Hematopoietic multipotent progenitor cell treated with erythropoietin and hydrocortisone succinate and interleukin-3 and kit ligand, for 6 days (in vitro differentiated cells): ENCODE results near the gene HYAL4.
"Not testable (repeated sequence)": the region's sequence is repeated elsewhere in the genome, so short reads cannot be mapped to it uniquely, and the experiment has no call there.

Source experiments
- DNase-seq: peaks from one replicate; pipeline ENCODE4 v3.0.0-alpha.2; 2015

The HYAL4 gene

GRCh38 chr7:123847868-123848267, 2.9 kb downstream of the HYAL4 start:
- DNase-seq, result no peak

- no peak for DNase-seq
Measured at GRCh38 chr7:123849855-123850254, 4.9 kb downstream of the HYAL4 start.

- DNase-seq, result not testable (repeated sequence)
Measured at GRCh38 chr7:123851404-123851803, 6.4 kb downstream of the HYAL4 start.

- DNase-seq, result not testable (repeated sequence)
Measured at GRCh38 chr7:123854291-123854690, 9.3 kb downstream of the HYAL4 start.

- not testable (repeated sequence) for DNase-seq
Measured at GRCh38 chr7:123856428-123856827, 11.5 kb downstream of the HYAL4 start.

GRCh38 chr7:123860848-123861247, 15.9 kb downstream of the HYAL4 start:
- no peak for DNase-seq

GRCh38 chr7:123862775-123863174, 17.8 kb downstream of the HYAL4 start:
- DNase-seq, result no peak

GRCh38 chr7:123863461-123863860, 18.5 kb downstream of the HYAL4 start:
- DNase-seq, result no peak

- DNase-seq, result no peak
Measured at GRCh38 chr7:123864012-123864411, 19.0 kb downstream of the HYAL4 start.

- no peak for DNase-seq
Measured at GRCh38 chr7:123864436-123864835, 19.5 kb downstream of the HYAL4 start.

- DNase-seq, result no peak
Measured at GRCh38 chr7:123864966-123865365, 20.0 kb downstream of the HYAL4 start.

- DNase-seq, result peak; percentile 78
Measured at GRCh38 chr7:123865517-123866117, 20.6 kb downstream of the HYAL4 start.

- DNase-seq, result peak; percentile 2
Measured at GRCh38 chr7:123867225-123867624, 22.3 kb downstream of the HYAL4 start.

- DNase-seq, result peak; percentile 65
Measured at GRCh38 chr7:123871998-123872867, 27.3 kb downstream of the HYAL4 start.

- DNase-seq, result no peak
Measured at GRCh38 chr7:123872908-123873307, 27.9 kb downstream of the HYAL4 start.

- no peak for DNase-seq
Measured at GRCh38 chr7:123876557-123877256, 31.7 kb downstream of the HYAL4 start.

- DNase-seq, result no peak
Measured at GRCh38 chr7:123879628-123880027, 34.7 kb downstream of the HYAL4 start.

GRCh38 chr7:123881300-123881699, 36.3 kb downstream of the HYAL4 start:
- no peak for DNase-seq

GRCh38 chr7:123883154-123883553, 38.2 kb downstream of the HYAL4 start:
- DNase-seq, result no peak

- DNase-seq, result no peak
Measured at GRCh38 chr7:123888192-123888591, 43.2 kb downstream of the HYAL4 start.

GRCh38 chr7:123894753-123895152, 49.8 kb downstream of the HYAL4 start:
- DNase-seq, result not testable (repeated sequence)

GRCh38 chr7:123901101-123901500, 56.1 kb downstream of the HYAL4 start:
- DNase-seq, result no peak

GRCh38 chr7:123905714-123906113, 60.7 kb downstream of the HYAL4 start:
- DNase-seq, result no peak

- DNase-seq, result peak; percentile 23
Measured at GRCh38 chr7:123916240-123916724, 71.3 kb downstream of the HYAL4 start.
